ENCODE measurements around the gene CENPX. TPM values are rescaled to one million over a fixed set of nuclear protein-coding genes. Genes with fewer than 3 reads are reported as not detected.

The CENPX gene
- total and polyA plus RNA-seq, 4 experiments from 2014 or later = 33.4 to 70.8 (median 36.7) TPM

DNA sequence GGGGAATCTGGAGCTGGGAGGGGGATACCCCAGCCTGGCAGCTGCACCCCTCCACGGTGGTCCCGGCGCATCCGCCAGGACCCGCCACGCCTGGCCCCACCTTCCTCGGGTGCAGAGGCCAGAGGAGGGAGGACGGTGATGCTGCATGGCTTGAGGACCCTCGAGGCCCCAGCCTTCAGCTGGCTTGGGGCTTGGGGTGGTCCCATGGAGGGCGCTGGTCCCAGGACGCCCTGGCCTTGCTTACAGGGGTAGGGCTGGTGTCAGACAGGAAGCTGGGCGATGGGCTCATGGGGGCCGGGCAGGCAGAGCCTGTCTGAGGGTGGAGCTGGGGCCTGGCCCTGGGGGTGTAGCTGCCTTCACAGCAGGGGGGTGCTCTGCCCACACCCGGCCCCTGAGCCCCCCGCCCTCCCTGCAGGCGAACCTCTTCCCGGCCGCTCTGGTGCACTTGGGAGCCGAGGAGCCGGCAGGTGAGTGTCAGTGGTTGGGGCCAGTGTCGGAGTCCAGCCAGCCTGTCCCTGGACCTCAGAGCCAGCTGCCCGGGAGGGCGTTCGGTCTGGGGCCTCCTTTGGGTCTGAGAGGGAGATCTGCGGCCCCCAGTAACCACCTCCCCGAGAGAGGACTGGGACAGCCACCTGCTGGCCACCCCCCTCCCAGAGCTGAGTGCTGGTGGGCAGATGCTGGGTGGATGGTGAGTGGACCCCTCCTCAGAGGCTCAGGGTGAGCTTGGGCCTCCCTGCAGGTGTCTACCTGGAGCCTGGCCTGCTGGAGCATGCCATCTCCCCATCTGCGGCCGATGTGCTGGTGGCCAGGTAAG is 6.4 kb downstream of the CENPX start:
- ChIA-PET CTCF (ENCODE audit: partially characterized antibody) (interaction anchor here (1.6 kb wide), 2 partner anchors 21 to 57 kb away, joined by 3 to 6 read pairs; partner anchors contain the start of gene DCXR), POLR2A (ENCODE audit: partially characterized antibody) (no interaction called here)
- Histone ChIP-seq H3K4me3 (ENCODE audit: low read length in 2 of 2) (no peak overlapping the region), H3K9me3 (ENCODE audit: control insufficient read depth in 1 of 2, low read length in 2 of 2) (no peaks in the 10 kb centered on the region), H3K36me3 (ENCODE audit: insufficient read depth, low read length) (no peaks in the 10 kb centered on the region), H3K4me1 (ENCODE audit: insufficient read depth, low read length) (peaks cover 8% of the 10 kb centered on the region), H3K27me3 (ENCODE audit: insufficient read depth, low read length) (no peaks in the 10 kb centered on the region), H3K27ac (ENCODE audit: low read depth, low read length) (no peak overlapping the region)
- intact Hi-C loops (cut with micrococcal nuclease) = no loop called here
- no peaks in the 10 kb centered on the region for H3K9me3 Mint-ChIP-seq
- H3K27ac Mint-ChIP-seq = no peak overlapping the region
- peaks cover 0 to 3% of the 10 kb centered on the region in 2 donors for H3K36me3 Mint-ChIP-seq
- H3K27me3 Mint-ChIP-seq = no peaks in the 10 kb centered on the region
- H3K4me3 Mint-ChIP-seq = no peak overlapping the region
- peaks cover 0 to 9% (median 5%) of the 10 kb centered on the region in 4 donors for H3K4me1 Mint-ChIP-seq
- DNase-seq = no peak

GRCh38 chr17:82015311-82015971 is 7.2 kb downstream of the CENPX start:
- intact Hi-C loops (cut with micrococcal nuclease) = no loop called here
- POLR2A ChIA-PET (ENCODE audit: partially characterized antibody) = interaction anchor here (1.1 kb wide), 1 partner anchor 48 kb away, joined by 3 read pairs; no protein-coding TSS in a partner anchor
- Mint-ChIP-seq H3K27me3 (no peaks in the 10 kb centered on the region), H3K27ac (no peak overlapping the region), H3K4me3 (no peak overlapping the region), H3K4me1 (peaks cover 0 to 5% (median under 1%) of the 10 kb centered on the region in 4 donors), H3K36me3 (peaks cover 0 to 3% of the 10 kb centered on the region in 2 donors), H3K9me3 (no peaks in the 10 kb centered on the region)
- Histone ChIP-seq H3K27me3 (ENCODE audit: insufficient read depth, low read length) (no peaks in the 10 kb centered on the region), H3K4me1 (ENCODE audit: insufficient read depth, low read length) (no peaks in the 10 kb centered on the region), H3K4me3 (ENCODE audit: low read length in 2 of 2) (no peak overlapping the region), H3K27ac (ENCODE audit: low read depth, low read length) (no peak overlapping the region), H3K36me3 (ENCODE audit: insufficient read depth, low read length) (no peaks in the 10 kb centered on the region), H3K9me3 (ENCODE audit: control insufficient read depth in 1 of 2, low read length in 2 of 2) (no peaks in the 10 kb centered on the region)
- CTCF ChIA-PET (ENCODE audit: partially characterized antibody) = interaction anchor here (1.6 kb wide), 2 partner anchors 22 to 56 kb away, joined by 3 to 6 read pairs; partner anchors contain the start of gene DCXR
- DNase-seq = no peak

DNA sequence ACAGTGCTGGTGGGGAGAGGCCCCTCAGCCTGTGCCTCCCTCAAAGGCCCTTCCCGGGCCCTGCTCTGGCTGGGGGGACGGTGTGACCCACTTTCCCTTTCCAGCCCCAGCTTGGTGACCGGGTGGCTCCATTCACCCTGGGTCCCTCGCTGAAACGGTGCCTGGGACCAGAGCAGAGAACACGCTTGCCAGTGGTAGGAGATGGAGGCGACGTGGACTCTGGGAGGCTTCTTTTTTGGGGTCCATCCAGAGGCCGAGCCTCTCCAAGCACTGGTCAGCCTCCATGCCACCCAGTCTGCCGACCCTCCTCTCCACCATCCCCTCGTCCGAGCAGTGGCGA is 7.7 kb downstream of the CENPX start:
- no peaks in the 10 kb centered on the region for H3K27me3 Mint-ChIP-seq
- peaks cover 0 to 3% of the 10 kb centered on the region in 2 donors for H3K36me3 Mint-ChIP-seq
- no peak overlapping the region for H3K27ac Mint-ChIP-seq
- H3K27ac ChIP-seq (ENCODE audit: low read depth, low read length) = no peak overlapping the region
- no peaks in the 10 kb centered on the region for H3K9me3 Mint-ChIP-seq
- no peaks in the 10 kb centered on the region for H3K4me1 ChIP-seq (ENCODE audit: insufficient read depth, low read length)
- H3K9me3 ChIP-seq (ENCODE audit: control insufficient read depth in 1 of 2, low read length in 2 of 2) = no peaks in the 10 kb centered on the region
- POLR2A ChIA-PET (ENCODE audit: partially characterized antibody) = interaction anchor here (1.1 kb wide), 1 partner anchor 48 kb away, joined by 3 read pairs; no protein-coding TSS in a partner anchor
- DNase-seq = no peak
- no peak overlapping the region for H3K4me3 Mint-ChIP-seq
- H3K4me1 Mint-ChIP-seq = peaks cover 0 to 5% (median 0%) of the 10 kb centered on the region in 4 donors
- intact Hi-C loops (cut with micrococcal nuclease) = no loop called here
- H3K27me3 ChIP-seq (ENCODE audit: insufficient read depth, low read length) = no peaks in the 10 kb centered on the region
- H3K4me3 ChIP-seq (ENCODE audit: low read length in 2 of 2) = no peak overlapping the region
- CTCF ChIA-PET (ENCODE audit: partially characterized antibody) = interaction anchor here (1.6 kb wide), 1 partner anchor 56 kb away, joined by 6 read pairs; no protein-coding TSS in a partner anchor
- H3K36me3 ChIP-seq (ENCODE audit: insufficient read depth, low read length) = no peaks in the 10 kb centered on the region

GRCh38 chr17:82014432-82014831 is 8.2 kb downstream of the CENPX start:
- Histone ChIP-seq H3K36me3 (ENCODE audit: insufficient read depth, low read length) (no peaks in the 10 kb centered on the region), H3K9me3 (ENCODE audit: control insufficient read depth in 1 of 2, low read length in 2 of 2) (no peaks in the 10 kb centered on the region), H3K4me1 (ENCODE audit: insufficient read depth, low read length) (no peaks in the 10 kb centered on the region), H3K4me3 (ENCODE audit: low read length in 2 of 2) (no peak overlapping the region), H3K27ac (ENCODE audit: low read depth, low read length) (no peak overlapping the region), H3K27me3 (ENCODE audit: insufficient read depth, low read length) (no peaks in the 10 kb centered on the region)
- no peak overlapping the region for H3K27ac Mint-ChIP-seq
- intact Hi-C loops (cut with micrococcal nuclease) = no loop called here
- peaks cover 0 to 3% of the 10 kb centered on the region in 2 donors for H3K36me3 Mint-ChIP-seq
- DNase-seq = no peak
- ChIA-PET CTCF (ENCODE audit: partially characterized antibody) (no interaction called here), POLR2A (ENCODE audit: partially characterized antibody) (interaction anchor here (1.1 kb wide), 1 partner anchor 47 kb away, joined by 3 read pairs; no protein-coding TSS in a partner anchor)
- H3K9me3 Mint-ChIP-seq = no peaks in the 10 kb centered on the region
- no peak overlapping the region for H3K4me3 Mint-ChIP-seq
- no peaks in the 10 kb centered on the region for H3K27me3 Mint-ChIP-seq
- peaks cover 0 to 5% (median 0%) of the 10 kb centered on the region in 4 donors for H3K4me1 Mint-ChIP-seq

- H3K9me3 ChIP-seq (ENCODE audit: control insufficient read depth in 1 of 2, low read length in 2 of 2) = no peaks in the 10 kb centered on the region
- DNase-seq = no peak
- no peaks in the 10 kb centered on the region for H3K27me3 ChIP-seq (ENCODE audit: insufficient read depth, low read length)
- Mint-ChIP-seq H3K36me3 (peaks cover 0 to 3% of the 10 kb centered on the region in 2 donors), H3K27ac (no peak overlapping the region), H3K27me3 (no peaks in the 10 kb centered on the region), H3K4me1 (peaks cover 0 to 3% (median 0%) of the 10 kb centered on the region in 4 donors), H3K9me3 (no peaks in the 10 kb centered on the region), H3K4me3 (no peak overlapping the region)
- intact Hi-C loops (cut with micrococcal nuclease) = no loop called here
- ChIA-PET CTCF (ENCODE audit: partially characterized antibody) (no interaction called here), POLR2A (ENCODE audit: partially characterized antibody) (interaction anchor here (1.1 kb wide), 1 partner anchor 47 kb away, joined by 3 read pairs; no protein-coding TSS in a partner anchor)
- no peak overlapping the region for H3K4me3 ChIP-seq (ENCODE audit: low read length in 2 of 2)
- no peak overlapping the region for H3K27ac ChIP-seq (ENCODE audit: low read depth, low read length)
- H3K36me3 ChIP-seq (ENCODE audit: insufficient read depth, low read length) = no peaks in the 10 kb centered on the region
- no peaks in the 10 kb centered on the region for H3K4me1 ChIP-seq (ENCODE audit: insufficient read depth, low read length)
These were observed 8.8 kb downstream of the CENPX start for GRCh38 chr17:82013772-82014321.

DNA sequence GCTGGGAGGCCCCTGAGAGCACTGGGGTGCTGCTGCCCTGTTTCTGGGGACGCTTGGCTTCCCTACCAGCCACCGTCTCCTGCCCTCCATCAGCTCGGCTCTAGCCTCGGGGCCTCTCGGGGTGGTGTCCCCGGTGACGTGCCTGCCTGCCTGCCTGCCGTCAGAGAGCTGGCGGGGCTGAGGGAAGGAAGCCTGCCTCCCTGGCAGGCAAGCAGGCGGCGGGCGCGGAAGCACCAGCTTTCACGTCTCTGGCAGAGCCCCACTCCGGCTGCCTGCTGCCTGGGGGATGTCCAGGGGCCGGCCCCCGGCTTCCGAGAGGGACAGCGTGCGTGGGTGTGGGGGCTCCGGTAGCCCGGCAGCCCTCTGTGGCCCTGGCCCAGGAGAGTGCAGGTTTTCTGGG is 9.3 kb downstream of the CENPX start:
- H3K4me1 ChIP-seq (ENCODE audit: insufficient read depth, low read length) = no peaks in the 10 kb centered on the region
- intact Hi-C loops (cut with micrococcal nuclease) = no loop called here

More for the DNA sequence above, 9.3 kb downstream of the CENPX start:
- Mint-ChIP-seq H3K4me3 (no peak overlapping the region), H3K36me3 (peaks cover 0 to under 1% of the 10 kb centered on the region in 2 donors), H3K9me3 (no peaks in the 10 kb centered on the region), H3K4me1 (no peaks in the 10 kb centered on the region), H3K27me3 (no peaks in the 10 kb centered on the region), H3K27ac (no peak overlapping the region)
- Histone ChIP-seq H3K36me3 (ENCODE audit: insufficient read depth, low read length) (no peaks in the 10 kb centered on the region), H3K27ac (ENCODE audit: low read depth, low read length) (no peak overlapping the region), H3K9me3 (ENCODE audit: control insufficient read depth in 1 of 2, low read length in 2 of 2) (no peaks in the 10 kb centered on the region), H3K4me3 (ENCODE audit: low read length in 2 of 2) (no peak overlapping the region), H3K27me3 (ENCODE audit: insufficient read depth, low read length) (no peaks in the 10 kb centered on the region)
- no peak for DNase-seq
- ChIA-PET CTCF (ENCODE audit: partially characterized antibody) (interaction anchor here (1.4 kb wide), 1 partner anchor 53 kb away, joined by 4 read pairs; no protein-coding TSS in a partner anchor), POLR2A (ENCODE audit: partially characterized antibody) (no interaction called here)
